ENCODE data around the gene NES. TPM values are rescaled to one million over a fixed set of nuclear protein-coding genes. Genes with fewer than 3 reads are reported as not detected.
A peak's percentile ranks its signal among the peaks of the same experiment; 100 is the strongest.
"Not testable (repeated sequence)": the region's sequence is repeated elsewhere in the genome, so short reads cannot be mapped to it uniquely, and the experiment has no call there.

Gene NES
- total RNA-seq, 2 donors from 2014 or later = 0.05 TPM; not detected in 1

DNA sequence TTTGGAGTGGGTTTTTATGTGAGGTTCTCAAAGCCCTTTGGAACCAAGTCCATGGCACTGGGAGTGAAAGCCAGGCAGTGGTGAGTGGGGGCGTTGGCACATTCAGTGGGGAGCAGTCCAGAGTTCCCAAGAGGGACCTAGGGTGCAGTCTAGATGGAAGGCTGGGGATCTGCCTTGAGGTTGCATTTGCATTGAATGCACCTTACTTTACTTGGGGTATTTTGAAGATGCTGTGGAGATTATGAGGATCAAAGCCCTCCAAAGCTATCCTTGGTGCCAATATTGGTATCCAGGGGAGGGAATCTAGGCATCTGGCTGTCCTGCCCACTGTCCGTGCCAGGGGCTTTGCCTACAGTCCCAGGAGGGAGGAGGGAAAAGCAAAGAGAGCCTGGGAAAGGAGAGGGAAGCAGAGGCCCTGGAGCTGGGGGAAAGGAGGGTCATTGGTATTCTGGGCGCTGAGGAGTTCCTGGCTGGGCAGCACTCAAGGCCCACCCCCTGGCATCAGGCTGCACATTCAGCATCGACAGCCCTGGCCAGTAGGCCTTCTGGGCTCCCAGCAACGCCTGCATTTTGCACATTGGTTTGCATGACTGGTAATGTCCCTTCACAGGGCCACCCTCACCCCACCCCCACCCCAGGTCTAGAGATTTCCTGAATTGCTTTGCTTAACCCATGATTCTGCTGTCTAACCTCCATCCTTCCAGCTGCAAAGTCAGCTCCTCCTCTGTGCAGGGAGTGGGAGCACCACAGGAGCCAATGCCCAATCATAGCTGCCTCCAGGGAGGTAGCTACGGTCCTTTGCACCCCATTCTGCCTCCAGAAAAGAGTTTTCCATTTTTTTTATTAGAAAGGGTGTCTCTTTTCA, 36.1 kb downstream of the NES start:
- Mint-ChIP-seq H3K27ac (no peak overlapping the region), H3K4me3 (peak overlapping the region; percentile 40 to 79), H3K27me3 (ENCODE audit: low read depth) (peaks cover 85% of the 10 kb centered on the region), H3K9me3 (no peaks in the 10 kb centered on the region), H3K36me3 (ENCODE audit: insufficient read depth in 2 of 2) (no peaks in the 10 kb centered on the region), H3K4me1 (ENCODE audit: low read depth) (peaks cover 30% of the 10 kb centered on the region)
- DNase-seq = no peak
- ATAC-seq (replicated peaks in 1 of 2) = no peak

DNA sequence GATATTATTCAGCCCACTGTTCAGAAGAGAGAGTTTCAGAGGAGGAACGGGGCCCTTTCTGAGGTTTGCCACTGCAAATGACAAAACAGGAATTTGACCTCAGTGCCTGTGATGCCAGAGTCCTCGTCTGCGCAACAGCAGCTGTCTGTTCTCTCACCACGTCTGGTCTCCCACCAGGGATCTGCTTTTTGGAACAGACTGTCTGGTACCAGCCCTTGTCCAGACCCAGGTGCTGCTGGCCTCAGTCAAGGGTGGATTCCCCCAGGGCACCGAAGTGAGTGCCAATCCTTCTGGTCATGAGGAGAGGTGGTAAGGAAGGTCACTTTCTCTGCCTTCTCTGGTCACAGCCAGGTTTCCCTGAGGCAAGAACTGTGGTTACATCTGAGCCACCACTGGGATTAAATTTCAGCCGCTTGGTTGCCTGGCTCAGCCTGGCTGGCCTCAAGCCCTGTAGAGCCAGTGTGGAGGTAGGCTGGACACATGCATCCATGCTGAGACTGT, 37.6 kb downstream of the NES start:
- H3K27me3 Mint-ChIP-seq (ENCODE audit: low read depth) = peaks cover 80% of the 10 kb centered on the region
- no peaks in the 10 kb centered on the region for H3K36me3 Mint-ChIP-seq (ENCODE audit: insufficient read depth in 2 of 2)
- no peak overlapping the region for H3K4me3 Mint-ChIP-seq
- no peak for DNase-seq
- ATAC-seq (replicated peaks in 1 of 2) = no peak
- H3K4me1 Mint-ChIP-seq (ENCODE audit: low read depth) = peaks cover 30% of the 10 kb centered on the region
- H3K27ac Mint-ChIP-seq = no peak overlapping the region
- no peaks in the 10 kb centered on the region for H3K9me3 Mint-ChIP-seq

DNA sequence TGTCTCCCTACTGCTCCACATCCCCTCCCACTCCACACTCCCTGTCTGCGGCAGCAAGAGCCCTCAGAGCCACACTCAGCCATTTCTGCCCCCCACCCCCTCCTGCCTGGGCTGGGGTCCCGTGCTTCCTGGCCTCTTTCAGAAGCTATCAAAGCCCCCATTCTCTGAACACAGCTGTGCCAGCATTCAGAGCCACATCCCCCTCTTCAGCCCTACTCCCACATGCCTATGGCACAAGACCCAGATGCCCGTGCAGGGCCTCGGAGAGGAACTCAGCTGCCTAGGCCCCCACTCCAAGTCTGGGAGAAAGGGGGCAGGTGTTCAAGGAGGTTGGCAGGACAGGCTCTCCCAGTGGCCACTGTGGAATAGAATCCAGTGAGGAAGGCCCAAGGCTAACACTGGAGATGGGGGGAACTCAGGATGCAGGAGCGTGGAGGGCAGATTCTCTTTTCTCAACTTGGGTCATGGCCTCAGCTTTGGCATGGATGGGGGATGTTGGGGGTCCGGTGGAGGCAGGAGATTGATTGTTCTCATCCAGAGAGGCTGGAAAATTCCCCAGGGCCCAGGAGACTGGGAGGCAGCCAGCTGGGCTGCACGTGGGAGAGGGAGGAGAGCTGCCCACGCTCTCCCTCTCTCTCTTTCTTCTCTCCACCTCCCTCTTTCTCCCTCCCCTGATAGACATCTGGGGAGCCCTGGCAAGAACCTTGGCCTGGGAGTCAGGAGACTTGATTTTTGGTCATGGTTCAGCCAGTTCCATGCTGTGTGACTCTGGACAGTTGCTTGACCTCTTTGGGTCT, 38.8 kb downstream of the NES start:
- peaks cover 77% of the 10 kb centered on the region for H3K27me3 Mint-ChIP-seq (ENCODE audit: low read depth)

DNA sequence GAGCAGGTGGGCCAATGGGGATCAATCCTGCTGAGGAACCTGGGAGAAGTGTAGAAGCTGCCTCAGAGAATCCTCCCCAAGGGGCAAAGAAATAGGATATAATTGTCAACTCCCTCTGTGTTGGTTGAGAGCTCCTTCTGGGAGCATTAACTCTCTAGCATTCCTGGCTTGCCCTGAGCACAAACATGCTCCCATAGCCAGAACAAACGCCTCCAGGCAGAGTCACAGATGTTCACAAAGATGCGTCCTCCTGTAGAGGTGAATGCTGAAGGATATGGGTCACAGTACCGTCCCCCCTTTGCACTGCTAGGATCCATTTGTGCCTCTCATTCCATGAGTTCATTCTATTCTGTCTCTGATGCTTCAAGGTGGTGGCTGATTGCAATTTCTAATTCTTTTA, 44.9 kb downstream of the NES start:
- ATAC-seq (replicated peaks in 1 of 2) (no peak), DNase-seq (no peak)
- H3K9me3 Mint-ChIP-seq = no peaks in the 10 kb centered on the region
- H3K4me3 Mint-ChIP-seq = no peak overlapping the region
- no peaks in the 10 kb centered on the region for H3K4me1 Mint-ChIP-seq (ENCODE audit: low read depth)
- no peaks in the 10 kb centered on the region for H3K36me3 Mint-ChIP-seq (ENCODE audit: insufficient read depth in 2 of 2)
- peaks cover 63% of the 10 kb centered on the region for H3K27me3 Mint-ChIP-seq (ENCODE audit: low read depth)
- no peak overlapping the region for H3K27ac Mint-ChIP-seq

More for the DNA sequence above, 38.8 kb downstream of the NES start:
- ATAC-seq (replicated peaks in 1 of 2) = no peak
- Mint-ChIP-seq H3K4me3 (no peak overlapping the region), H3K9me3 (no peaks in the 10 kb centered on the region), H3K36me3 (ENCODE audit: insufficient read depth in 2 of 2) (no peaks in the 10 kb centered on the region), H3K27ac (no peak overlapping the region), H3K4me1 (ENCODE audit: low read depth) (peaks cover 24% of the 10 kb centered on the region)
- DNase-seq = no peak

DNA sequence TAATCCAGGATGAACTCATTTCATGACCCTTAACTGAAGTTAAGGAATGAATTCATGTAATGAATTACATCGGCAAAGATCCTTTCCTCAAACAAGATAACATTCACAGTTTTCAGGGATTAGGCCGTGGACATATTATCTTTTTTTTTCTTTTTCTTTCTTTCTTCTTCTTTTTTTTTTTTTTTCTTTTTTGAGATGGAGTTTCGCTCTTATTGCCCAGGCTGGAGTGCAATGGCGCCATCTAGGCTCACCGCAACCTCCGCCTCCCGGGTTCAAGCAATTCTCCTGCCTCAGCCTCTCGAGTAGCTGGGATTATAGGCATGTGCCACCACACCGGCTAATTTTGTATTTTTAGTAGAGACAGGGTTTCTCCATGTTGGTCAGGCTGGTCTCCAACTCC, 46.1 kb downstream of the NES start:
- not testable (repeated sequence) for DNase-seq; H3K4me3 Mint-ChIP-seq; H3K4me1 Mint-ChIP-seq (ENCODE audit: low read depth); H3K27ac Mint-ChIP-seq; ATAC-seq (replicated peaks in 1 of 2); H3K36me3 Mint-ChIP-seq (ENCODE audit: insufficient read depth in 2 of 2); H3K9me3 Mint-ChIP-seq
- peaks cover 63% of the 10 kb centered on the region for H3K27me3 Mint-ChIP-seq (ENCODE audit: low read depth)

DNA sequence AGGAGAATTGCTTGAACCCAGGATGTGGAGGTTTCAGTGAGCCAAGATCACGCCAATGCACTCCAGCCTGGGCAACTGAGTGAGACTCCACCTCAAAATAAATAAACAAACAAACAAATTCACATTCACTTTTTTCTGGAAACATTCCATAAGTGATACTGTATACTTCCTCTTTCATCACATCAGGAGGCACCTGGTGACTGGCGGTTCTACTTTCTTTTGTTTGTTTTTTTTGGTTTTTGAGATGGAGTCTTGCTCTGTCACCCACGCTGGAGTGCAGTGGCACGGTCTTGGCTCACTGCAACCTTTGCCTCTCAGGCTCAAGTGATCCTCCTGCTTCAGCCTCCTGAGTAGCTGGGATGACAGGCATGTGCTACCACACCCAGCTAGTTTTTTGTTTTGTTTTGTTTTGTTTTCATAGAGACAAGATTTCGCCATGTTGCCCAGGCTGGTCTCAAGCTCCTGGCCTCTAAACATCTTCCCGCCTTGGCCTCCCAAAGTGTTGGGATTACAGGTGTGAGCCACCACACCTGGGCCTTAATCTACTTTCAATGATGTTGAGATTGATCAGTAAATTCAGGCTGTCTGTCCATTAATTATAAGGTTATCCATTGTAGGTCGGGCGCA, 47.3 kb downstream of the NES start:
- DNase-seq (no peak), ATAC-seq (replicated peaks in 1 of 2) (no peak)
- Mint-ChIP-seq H3K36me3 (ENCODE audit: insufficient read depth in 2 of 2) (no peaks in the 10 kb centered on the region), H3K4me1 (ENCODE audit: low read depth) (peaks cover 8% of the 10 kb centered on the region), H3K27ac (no peak overlapping the region), H3K4me3 (no peak overlapping the region), H3K27me3 (ENCODE audit: low read depth) (peaks cover 65% of the 10 kb centered on the region), H3K9me3 (no peaks in the 10 kb centered on the region)

DNA sequence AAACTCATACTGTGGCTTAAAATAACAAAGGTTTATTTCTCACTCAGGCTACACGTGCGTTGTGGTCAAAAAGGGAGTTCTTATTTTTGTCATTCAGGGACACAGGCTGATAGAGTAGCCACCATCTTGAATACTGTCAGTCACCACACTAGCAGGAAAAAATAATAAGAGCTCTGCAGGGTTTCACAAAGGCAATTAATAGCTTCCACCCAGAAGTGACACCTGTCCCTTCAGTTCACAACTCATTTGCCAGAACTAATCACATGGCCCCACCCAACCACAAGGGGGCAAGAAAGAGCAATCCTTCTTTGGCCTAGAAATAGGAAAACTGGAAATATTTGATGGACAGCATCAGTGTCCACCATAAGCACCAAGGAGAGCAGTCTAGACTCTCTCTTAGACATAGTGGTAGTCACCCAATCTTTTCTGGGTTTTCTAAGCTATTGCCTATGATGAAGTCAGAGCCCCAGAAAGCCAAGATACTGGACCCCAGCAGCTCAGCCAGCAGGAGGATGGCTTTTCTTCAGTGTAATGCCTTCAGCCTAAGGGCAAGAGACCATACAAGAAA, 49.8 kb downstream of the NES start:
- ATAC-seq (replicated peaks in 1 of 2) (no peak), DNase-seq (peak; percentile 26 to 28)
- Mint-ChIP-seq H3K36me3 (ENCODE audit: insufficient read depth in 2 of 2) (no peaks in the 10 kb centered on the region), H3K9me3 (no peaks in the 10 kb centered on the region), H3K27me3 (ENCODE audit: low read depth) (peaks cover 59% of the 10 kb centered on the region), H3K4me1 (ENCODE audit: low read depth) (peaks cover 8% of the 10 kb centered on the region), H3K27ac (no peak overlapping the region), H3K4me3 (no peak overlapping the region)

DNA sequence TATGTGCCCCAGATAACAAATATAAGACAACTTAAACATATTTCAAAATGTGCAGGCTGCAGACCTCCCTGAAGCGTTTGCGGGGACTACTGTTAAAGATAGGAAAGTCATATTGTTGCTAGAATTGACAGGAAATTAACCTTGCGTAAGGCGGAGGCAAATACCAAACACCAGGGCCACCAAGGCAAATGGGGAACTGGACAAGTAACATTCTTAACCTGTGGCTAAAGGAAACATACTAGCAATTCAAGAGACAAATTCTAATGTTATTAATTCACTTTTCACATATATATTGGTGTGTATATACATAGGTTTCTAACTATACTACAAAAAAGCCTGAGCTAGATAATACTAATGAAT, 51.1 kb downstream of the NES start:
- ATAC-seq (replicated peaks in 1 of 2) = no peak
- no peaks in the 10 kb centered on the region for H3K36me3 Mint-ChIP-seq (ENCODE audit: insufficient read depth in 2 of 2)
- no peaks in the 10 kb centered on the region for H3K9me3 Mint-ChIP-seq
- DNase-seq = no peak
- peak overlapping the region in 1 of 2 donors; percentile 79 for H3K4me3 Mint-ChIP-seq
- H3K4me1 Mint-ChIP-seq (ENCODE audit: low read depth) = peaks cover 8% of the 10 kb centered on the region
- H3K27me3 Mint-ChIP-seq (ENCODE audit: low read depth) = peaks cover 56% of the 10 kb centered on the region
- no peak overlapping the region for H3K27ac Mint-ChIP-seq

DNA sequence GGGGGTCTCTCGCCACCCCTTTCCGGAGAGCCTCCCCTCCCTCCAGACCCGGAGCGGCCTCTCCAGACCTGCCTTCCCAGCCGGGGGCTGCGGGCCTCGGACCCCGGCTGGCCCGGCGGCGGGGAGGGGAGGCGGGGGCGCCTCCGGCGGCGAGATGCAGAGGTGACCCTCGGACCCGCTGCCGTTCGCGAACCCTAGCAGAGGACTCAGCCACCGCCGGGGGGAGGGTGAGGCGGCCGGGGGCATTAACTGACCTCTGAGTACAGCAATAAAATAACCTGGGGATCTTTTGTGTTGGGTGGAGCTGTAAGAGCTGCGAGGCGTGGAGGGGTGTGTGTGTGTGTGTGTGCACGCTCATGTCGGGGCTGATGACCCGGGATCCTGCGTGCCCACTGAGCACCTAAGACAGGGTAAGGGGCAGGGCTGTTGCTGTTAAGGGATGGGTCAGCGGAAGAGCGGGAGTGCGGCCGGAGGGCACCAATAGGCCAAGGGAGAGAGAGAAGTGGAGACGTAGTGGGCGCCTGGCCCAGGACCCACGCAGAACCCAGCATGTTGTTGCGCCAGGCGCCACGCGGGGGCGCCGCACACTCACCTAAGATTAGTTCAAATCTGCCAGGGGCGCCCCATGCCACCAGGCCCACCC, 51.6 kb downstream of the NES start:
- Mint-ChIP-seq H3K27ac (no peak overlapping the region), H3K4me3 (peak overlapping the region; percentile 77 to 79), H3K36me3 (ENCODE audit: insufficient read depth in 2 of 2) (no peaks in the 10 kb centered on the region), H3K9me3 (no peaks in the 10 kb centered on the region), H3K4me1 (ENCODE audit: low read depth) (peaks cover 8% of the 10 kb centered on the region), H3K27me3 (ENCODE audit: low read depth) (peaks cover 56% of the 10 kb centered on the region)
- ATAC-seq (replicated peaks in 1 of 2) (peak; percentile 68 to 71), DNase-seq (peak; percentile 68 to 79)

DNA sequence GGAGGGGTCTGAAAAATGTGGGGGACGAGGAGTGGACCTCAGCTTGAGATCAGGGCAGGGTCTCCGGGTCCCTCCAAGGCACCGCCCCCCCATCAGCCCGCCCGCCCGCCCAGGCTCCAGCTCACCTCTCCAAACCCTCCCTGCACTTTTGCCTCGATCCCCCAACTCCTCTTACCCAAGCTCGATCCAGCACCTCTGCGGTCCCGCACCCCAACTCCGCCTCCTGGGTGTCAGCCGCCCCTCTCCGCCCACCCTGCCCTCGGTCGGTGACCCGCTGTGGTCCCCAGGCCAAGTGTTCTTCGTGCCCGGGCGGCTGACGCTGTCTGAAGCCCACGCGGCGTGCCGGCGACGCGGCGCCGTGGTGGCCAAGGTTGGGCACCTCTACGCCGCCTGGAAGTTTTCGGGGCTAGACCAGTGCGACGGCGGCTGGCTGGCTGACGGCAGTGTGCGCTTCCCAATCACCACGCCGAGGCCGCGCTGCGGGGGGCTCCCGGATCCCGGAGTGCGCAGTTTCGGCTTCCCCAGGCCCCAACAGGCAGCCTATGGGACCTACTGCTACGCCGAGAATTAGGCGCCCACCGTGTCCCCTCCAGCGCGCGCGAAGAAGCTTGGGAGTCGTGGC, 52.3 kb downstream of the NES start:
- no peaks in the 10 kb centered on the region for H3K36me3 Mint-ChIP-seq (ENCODE audit: insufficient read depth in 2 of 2)
- peak; percentile 23 to 35 for ATAC-seq (replicated peaks in 1 of 2)
- peaks cover 8% of the 10 kb centered on the region for H3K4me1 Mint-ChIP-seq (ENCODE audit: low read depth)
- H3K27ac Mint-ChIP-seq = no peak overlapping the region
- H3K27me3 Mint-ChIP-seq (ENCODE audit: low read depth) = peaks cover 61% of the 10 kb centered on the region
- H3K4me3 Mint-ChIP-seq = peak overlapping the region; percentile 70 to 77
- peak in 1 of 2 donors; percentile 17 for DNase-seq
- no peaks in the 10 kb centered on the region for H3K9me3 Mint-ChIP-seq

DNA sequence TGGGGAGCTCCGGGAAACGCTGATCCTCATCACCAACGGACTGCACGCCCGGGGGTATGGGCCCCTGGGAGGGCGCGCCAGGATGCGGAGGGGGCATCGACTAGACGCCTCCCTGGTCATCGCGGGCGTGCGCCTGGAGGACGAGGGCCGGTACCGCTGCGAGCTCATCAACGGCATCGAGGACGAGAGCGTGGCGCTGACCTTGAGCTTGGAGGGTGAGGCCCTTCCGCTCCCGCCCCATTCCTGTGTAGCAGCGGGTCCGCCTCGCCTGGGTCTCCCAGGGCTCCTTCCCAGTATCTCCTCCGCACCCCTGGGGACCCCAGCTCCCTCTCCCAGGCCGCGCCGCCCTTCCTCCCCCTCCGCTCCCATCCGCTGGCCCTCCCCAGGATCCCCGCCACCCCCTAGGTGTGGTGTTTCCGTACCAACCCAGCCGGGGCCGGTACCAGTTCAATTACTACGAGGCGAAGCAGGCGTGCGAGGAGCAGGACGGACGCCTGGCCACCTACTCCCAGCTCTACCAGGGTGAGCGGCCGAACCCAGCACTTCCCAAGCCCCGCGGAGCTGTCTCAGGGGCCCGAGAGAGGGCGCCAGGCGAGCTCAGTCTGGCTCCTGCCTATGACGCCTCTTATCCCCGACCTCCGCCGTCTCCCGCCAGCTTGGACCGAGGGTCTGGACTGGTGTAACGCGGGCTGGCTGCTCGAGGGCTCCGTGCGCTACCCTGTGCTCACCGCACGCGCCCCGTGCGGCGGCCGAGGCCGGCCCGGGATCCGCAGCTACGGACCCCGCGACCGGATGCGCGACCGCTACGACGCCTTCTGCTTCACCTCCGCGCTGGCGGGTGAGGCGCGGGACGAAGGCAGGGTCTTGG, 53.0 kb downstream of the NES start:
- H3K4me1 Mint-ChIP-seq (ENCODE audit: low read depth) = peaks cover 8% of the 10 kb centered on the region
- no peak overlapping the region for H3K27ac Mint-ChIP-seq
- no peaks in the 10 kb centered on the region for H3K36me3 Mint-ChIP-seq (ENCODE audit: insufficient read depth in 2 of 2)

More for the DNA sequence above, 53.0 kb downstream of the NES start:
- DNase-seq (peak; percentile 58 to 61), ATAC-seq (replicated peaks in 1 of 2) (peak; percentile 73 to 75)
- peaks cover 64% of the 10 kb centered on the region for H3K27me3 Mint-ChIP-seq (ENCODE audit: low read depth)
- peak overlapping the region; percentile 70 to 77 for H3K4me3 Mint-ChIP-seq
- H3K9me3 Mint-ChIP-seq = no peaks in the 10 kb centered on the region

Measured in activated T-cell treated with anti-CD3 and anti-CD28 coated beads, Interleukin-2, amount 50 U/mL, for 72 hours (primary cell).